HG02759 (cell line): ENCODE results near the gene UGT1A7.

Experiments used
- ATAC-seq: cut with Tn5 transposase; IDR thresholded peaks from one replicate; pipeline ENCODE4 v1.9.1; 2021; ENCODE audit warnings: mild to moderate bottlenecking, moderate library complexity; ENCODE audit not compliant: unreplicated experiment

UGT1A7 gene

GRCh38 chr2:233794128-233794658 is 112.5 kb downstream of the UGT1A7 start:
- ATAC-seq, result no peak

- no peak for ATAC-seq
Observed at GRCh38 chr2:233795735-233796171, 114.1 kb downstream of the UGT1A7 start.

GRCh38 chr2:233796254-233796653 is 114.6 kb downstream of the UGT1A7 start:
- ATAC-seq, result no peak

- no peak for ATAC-seq
Observed at GRCh38 chr2:233798335-233799086, 116.8 kb downstream of the UGT1A7 start.

- ATAC-seq, result no peak
Observed at GRCh38 chr2:233799087-233799665, 117.5 kb downstream of the UGT1A7 start.

- ATAC-seq, result no peak
Observed at GRCh38 chr2:233799716-233800115, 118.0 kb downstream of the UGT1A7 start.

GRCh38 chr2:233800208-233800607 is 118.5 kb downstream of the UGT1A7 start:
- ATAC-seq, result no peak

- ATAC-seq, result no peak
Observed at GRCh38 chr2:233801357-233802131, 119.8 kb downstream of the UGT1A7 start.

- ATAC-seq, result no peak
Observed at GRCh38 chr2:233802132-233802815, 120.6 kb downstream of the UGT1A7 start.

- ATAC-seq, result no peak
Observed at GRCh38 chr2:233803292-233803911, 121.7 kb downstream of the UGT1A7 start.

GRCh38 chr2:233803994-233804393 is 122.3 kb downstream of the UGT1A7 start:
- no peak for ATAC-seq

GRCh38 chr2:233807215-233807865 is 125.6 kb downstream of the UGT1A7 start:
- ATAC-seq, result no peak

GRCh38 chr2:233807966-233808935 is 126.5 kb downstream of the UGT1A7 start:
- no peak for ATAC-seq

- no peak for ATAC-seq
Observed at GRCh38 chr2:233810385-233810784, 128.7 kb downstream of the UGT1A7 start.

GRCh38 chr2:233811087-233811486 is 129.4 kb downstream of the UGT1A7 start:
- ATAC-seq, result no peak

- no peak for ATAC-seq
Observed at GRCh38 chr2:233811732-233812131, 130.0 kb downstream of the UGT1A7 start.

GRCh38 chr2:233813236-233814055 is 131.7 kb downstream of the UGT1A7 start:
- no peak for ATAC-seq
